Transverse colon (tissue), 4 donors: ENCODE results near the gene SLC6A18. TPM values are rescaled to one million over a fixed set of nuclear protein-coding genes. Genes with fewer than 3 reads are reported as not detected.

Experiments
- DNase-seq: peaks from one replicate; pipeline ENCODE4 v3.0.0-alpha.2; 2019
- H3K27ac ChIP-seq, 4 donors: fragments of 200-600 bp; sonication (generic); 2 replicates each; pipeline ENCODE4 v1.5.1; 2016 to 2018; ENCODE audit warnings: inconsistent platforms in 4 of 4
- H3K27me3 ChIP-seq: fragments of 200-600 bp; sonication (generic); 2 replicates; pipeline ENCODE4 v1.5.1; 2017; ENCODE audit warnings: inconsistent platforms
- H3K36me3 ChIP-seq, 4 donors: fragments of 200-600 bp; sonication (generic); 2 replicates each; pipeline ENCODE4 v1.5.1; 2017 to 2019; ENCODE audit warnings: inconsistent platforms in 4 of 4
- H3K4me1 ChIP-seq, 4 donors: fragments of 200-600 bp; sonication (generic); 2 replicates each; pipeline ENCODE4 v1.5.1; 2017 to 2020; ENCODE audit warnings: inconsistent platforms in 4 of 4
- H3K4me3 ChIP-seq, 4 donors: fragments of 200-600 bp; sonication (generic); 1 replicate in 1 of 4; 2 replicates in 3 of 4; pipeline versions ENCODE4 v1.5.1 to v1.6.1; 2017 to 2019; ENCODE audit warnings: inconsistent platforms in 4 of 4
- H3K9me3 ChIP-seq, 2 donors: fragments of 200-600 bp; sonication (generic); 2 replicates each; pipeline ENCODE4 v1.5.1; 2017 to 2019; ENCODE audit warnings: inconsistent platforms in 2 of 2
- EP300 ChIP-seq: sonication (generic); formaldehyde crosslinking; IDR thresholded peaks from one replicate; pipeline ENCODE4 v1.6.1; 2017; ENCODE audit warnings: antibody characterized with exemption, low read depth
- POLR2A ChIP-seq: fragments of 450-650 bp; IDR thresholded peaks from one replicate; pipeline ENCODE4 v1.6.1; 2016; ENCODE audit warnings: antibody characterized with exemption, mild to moderate bottlenecking, moderate library complexity
- POLR2AphosphoS5 ChIP-seq, 3 donors: sonication (generic); formaldehyde crosslinking; IDR thresholded peaks; one replicate each; pipeline ENCODE4 v1.6.1; 2016; ENCODE audit warnings: antibody characterized with exemption in 3 of 3
- WGBS, 2 donors: methylation state at CpG; one replicate each; pipeline ENCODE4 v1.1.5; 2018; ENCODE audit warnings: low coverage in 1 of 2; 5-methylcytosine and 5-hydroxymethylcytosine counted together
- in situ Hi-C, 4 donors: fragments of 200-750 bp; cut with MboI; loops; one replicate each; pipeline versions ENCODE4 v1.15.0 to v1.15.1; 2017; ENCODE audit warnings: low sequenced_read_pairs in 3 of 4, low pct_ligation_motif_present in 1 of 4, low pct_unique_long_range_greater_than_20kb in 1 of 4
- intact Hi-C: fragments of 100-400 bp; cut with DNase I; formaldehyde crosslinking; loops from one replicate; pipeline ENCODE4 v1.15.1; 2023; ENCODE audit warnings: low total_unique reads
- total RNA-seq, 4 donors: library from RNA; depleted of rRNA; stranded (reverse); fragments of >200 nt; gene quantifications; one replicate each; pipeline ENCODE4 v1.1.0, GENCODE V29; 2016
- TF ChIP-seq, protein P1 (sequence below), 5 experiments: fragments of 200-600 bp in 3 of 5; fragments of 450-650 bp in 2 of 5; sonication (generic) in 3 of 5; IDR thresholded peaks; 1 replicate in 2 of 5; 2 replicates in 3 of 5; pipeline ENCODE4 v1.5.1; 2016 to 2017; ENCODE audit warnings: antibody characterized with exemption in 5 of 5, inconsistent platforms in 3 of 5, mild to moderate bottlenecking in 2 of 5, moderate library complexity in 1 of 5

Gene SLC6A18
- total RNA-seq, 4 donors from 2014 or later, result not detected

DNA sequence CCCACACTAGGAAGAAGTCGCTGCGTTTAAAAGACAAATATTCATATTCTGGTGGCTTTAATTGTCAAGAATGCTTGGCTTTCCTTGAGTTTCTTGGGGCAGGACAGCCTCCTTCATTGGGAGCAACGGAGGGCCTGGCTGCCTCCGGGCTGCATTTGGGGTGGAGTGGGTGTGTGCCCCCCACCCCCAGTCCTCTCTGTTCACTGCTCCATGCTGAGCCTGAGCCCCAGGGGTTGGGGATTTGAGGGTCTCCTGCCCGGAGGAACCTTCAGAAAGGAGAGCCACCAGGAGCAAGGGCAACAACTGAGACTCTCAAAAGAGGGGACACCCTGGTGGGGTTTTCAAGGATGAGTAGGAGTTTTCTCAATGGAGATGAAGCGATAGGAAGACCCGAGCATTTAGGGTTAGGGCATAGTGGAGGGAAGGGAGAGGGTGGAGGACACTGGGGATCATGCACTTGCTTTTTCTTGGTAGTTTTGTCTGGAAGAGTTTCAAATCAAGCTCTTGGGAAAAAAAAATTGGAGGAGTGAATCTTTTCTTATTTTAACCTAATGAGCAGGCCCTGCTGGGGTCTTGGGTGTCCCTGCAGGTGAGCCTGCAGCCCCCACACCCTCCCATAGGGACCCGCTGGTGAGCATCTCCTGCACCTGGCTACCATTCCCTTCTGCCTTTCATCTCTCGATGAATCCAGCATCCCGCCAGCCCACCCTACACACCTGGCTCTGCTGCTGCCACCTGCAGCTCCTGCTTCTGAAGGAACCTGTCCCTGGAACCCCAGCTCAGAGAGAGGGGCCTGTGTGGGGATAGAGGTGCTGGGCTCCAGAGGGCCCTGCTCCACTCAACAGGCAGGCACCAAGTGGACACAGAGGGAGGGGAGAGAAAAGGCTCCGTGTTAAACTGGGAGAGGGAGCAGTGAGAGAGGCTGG lies 19.7 kb upstream of the SLC6A18 start:
- intact Hi-C loops, result no loop called here
- 70% methylated on average over 5 to 11 of the region's 11 CpGs for WGBS, 2 donors
- peaks cover 28% of the 10 kb centered on the region for H3K27me3 ChIP-seq
- in situ Hi-C loops, result no loop called here
- H3K27ac ChIP-seq, result no peak overlapping the region
- H3K9me3 ChIP-seq, result no peaks in the 10 kb centered on the region
- H3K4me3 ChIP-seq, result no peak overlapping the region
- peaks cover 0 to 11% (median 0%) of the 10 kb centered on the region in 4 donors for H3K4me1 ChIP-seq
- no peak for TF ChIP-seq POLR2A
- no peak for TF ChIP-seq POLR2AphosphoS5 (IDR thresholded peaks at IDR 0.05)
- TF ChIP-seq, protein P1, sequence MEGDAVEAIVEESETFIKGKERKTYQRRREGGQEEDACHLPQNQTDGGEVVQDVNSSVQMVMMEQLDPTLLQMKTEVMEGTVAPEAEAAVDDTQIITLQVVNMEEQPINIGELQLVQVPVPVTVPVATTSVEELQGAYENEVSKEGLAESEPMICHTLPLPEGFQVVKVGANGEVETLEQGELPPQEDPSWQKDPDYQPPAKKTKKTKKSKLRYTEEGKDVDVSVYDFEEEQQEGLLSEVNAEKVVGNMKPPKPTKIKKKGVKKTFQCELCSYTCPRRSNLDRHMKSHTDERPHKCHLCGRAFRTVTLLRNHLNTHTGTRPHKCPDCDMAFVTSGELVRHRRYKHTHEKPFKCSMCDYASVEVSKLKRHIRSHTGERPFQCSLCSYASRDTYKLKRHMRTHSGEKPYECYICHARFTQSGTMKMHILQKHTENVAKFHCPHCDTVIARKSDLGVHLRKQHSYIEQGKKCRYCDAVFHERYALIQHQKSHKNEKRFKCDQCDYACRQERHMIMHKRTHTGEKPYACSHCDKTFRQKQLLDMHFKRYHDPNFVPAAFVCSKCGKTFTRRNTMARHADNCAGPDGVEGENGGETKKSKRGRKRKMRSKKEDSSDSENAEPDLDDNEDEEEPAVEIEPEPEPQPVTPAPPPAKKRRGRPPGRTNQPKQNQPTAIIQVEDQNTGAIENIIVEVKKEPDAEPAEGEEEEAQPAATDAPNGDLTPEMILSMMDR (IDR thresholded peaks at IDR 0.05), result no peak
- no peak for TF ChIP-seq EP300
- no peaks in the 10 kb centered on the region for H3K36me3 ChIP-seq
- no peak for DNase-seq

GRCh38 chr5:1206521-1207412 lies 18.4 kb upstream of the SLC6A18 start:
- in situ Hi-C loops (no loop called here), intact Hi-C loops (no loop called here)
- no peak for DNase-seq
- 69 to 86% methylated on average over 5 to 46 of the region's 49 CpGs for WGBS, 2 donors
- Histone ChIP-seq H3K27ac (no peak overlapping the region), H3K36me3 (no peaks in the 10 kb centered on the region), H3K4me3 (no peak overlapping the region), H3K4me1 (peaks cover 0 to 11% (median 0%) of the 10 kb centered on the region in 4 donors), H3K9me3 (no peaks in the 10 kb centered on the region), H3K27me3 (peaks cover 15% of the 10 kb centered on the region)
- TF ChIP-seq, protein P1 (IDR thresholded peaks at IDR 0.05), result no peak
- TF ChIP-seq POLR2AphosphoS5 (IDR thresholded peaks at IDR 0.05) (no peak), POLR2A (no peak), EP300 (no peak)

DNA sequence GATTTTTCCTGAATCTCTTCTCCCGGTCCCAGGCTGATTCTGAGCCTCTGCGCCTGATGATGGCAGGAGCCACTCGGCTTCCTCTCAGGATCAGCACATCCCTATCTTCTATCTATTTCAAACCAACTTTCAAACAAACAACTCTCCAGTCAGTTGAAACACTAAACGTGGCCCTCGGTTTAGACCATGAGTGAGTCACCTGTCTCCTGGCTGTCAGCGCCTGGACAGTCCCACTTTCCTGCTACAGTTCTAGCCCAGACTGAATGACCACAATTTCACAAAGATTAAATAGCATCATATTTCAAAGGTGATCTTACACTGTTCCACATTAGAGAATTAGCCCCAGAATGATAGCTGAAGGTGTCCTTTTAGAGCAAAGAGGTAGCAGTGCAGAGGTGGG lies 17.6 kb upstream of the SLC6A18 start:
- TF ChIP-seq EP300, result no peak
- TF ChIP-seq POLR2AphosphoS5 (IDR thresholded peaks at IDR 0.05), result no peak
- TF ChIP-seq, protein P1 (IDR thresholded peaks at IDR 0.05), result no peak
- no peak for TF ChIP-seq POLR2A
- intact Hi-C loops (no loop called here), in situ Hi-C loops (no loop called here)
- Histone ChIP-seq H3K4me3 (no peak overlapping the region), H3K27me3 (peaks cover 10% of the 10 kb centered on the region), H3K4me1 (peaks cover 0 to 11% (median 0%) of the 10 kb centered on the region in 4 donors), H3K9me3 (no peaks in the 10 kb centered on the region), H3K27ac (no peak overlapping the region), H3K36me3 (no peaks in the 10 kb centered on the region)
- WGBS, 2 donors, result 74 to 80% methylated on average over 3 to 6 of the region's 6 CpGs
- DNase-seq, result no peak

DNA sequence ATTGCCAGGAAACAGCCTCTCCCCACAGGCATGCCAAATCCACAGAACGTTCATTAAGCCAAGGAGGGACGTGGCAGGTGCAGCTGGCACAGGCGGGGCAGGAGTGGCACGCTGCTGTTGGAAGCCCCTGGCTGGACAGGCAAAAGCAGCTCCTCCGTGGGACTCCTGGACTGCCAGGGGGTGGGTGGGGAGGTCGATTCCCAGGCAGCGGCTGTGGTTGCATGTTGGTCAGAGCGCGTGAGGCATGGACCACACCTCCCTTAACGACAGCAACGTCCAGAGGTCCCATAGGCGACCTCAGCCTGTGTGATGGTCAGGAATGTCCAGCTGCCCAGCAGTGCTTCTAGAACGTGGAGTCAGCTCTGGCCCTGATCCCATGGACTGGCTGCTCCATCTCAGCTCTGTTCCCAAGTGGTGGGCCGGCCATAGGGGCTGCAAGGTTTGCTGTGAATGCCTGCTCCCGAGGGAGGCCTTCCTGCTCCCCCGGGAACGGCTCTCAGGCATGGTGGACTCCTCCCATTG lies 16.9 kb upstream of the SLC6A18 start:
- in situ Hi-C loops (no loop called here), intact Hi-C loops (no loop called here)
- Histone ChIP-seq H3K9me3 (no peaks in the 10 kb centered on the region), H3K4me1 (peaks cover 0 to 11% (median 0%) of the 10 kb centered on the region in 4 donors), H3K36me3 (no peaks in the 10 kb centered on the region), H3K4me3 (no peak overlapping the region), H3K27me3 (peaks cover 10% of the 10 kb centered on the region), H3K27ac (no peak overlapping the region)
- WGBS, 2 donors, result 60 to 65% methylated on average over 1 to 17 of the region's 17 CpGs
- DNase-seq, result no peak
- no peak for TF ChIP-seq EP300
- no peak for TF ChIP-seq POLR2AphosphoS5 (IDR thresholded peaks at IDR 0.05)
- TF ChIP-seq POLR2A, result no peak
- TF ChIP-seq, protein P1 (IDR thresholded peaks at IDR 0.05), result no peak
